ENCODE results near the gene CACNA1F. TPM values are rescaled to one million over a fixed set of nuclear protein-coding genes. Genes with fewer than 3 reads are reported as not detected.

Gene CACNA1F
- total and polyA plus RNA-seq, 9 of the 15 experiments (the other 6 are each of a cell fraction or from before 2014, with no cell fraction given) = under 0.01 to 0.41 (median 0.03) TPM; not detected in 3

- BruUV-seq (replicated peaks) = no TSS peak
- intact Hi-C loops (cut with micrococcal nuclease) = no loop called here
- FAIRE-seq = no peak
Measured at GRCh38 chrX:49221868-49222267, 11.3 kb downstream of the CACNA1F start.

More at GRCh38 chrX:49221868-49222267, 11.3 kb downstream of the CACNA1F start:
- in situ Hi-C loops (cut with MboI) = no loop called here
- Histone ChIP-seq H2AFZ (ENCODE audit: low read depth, low read length) (no peak overlapping the region), H3K27me3 (ENCODE audit: control insufficient read depth in 2 of 2, insufficient read depth in 2 of 2, low read length in 2 of 2) (peaks cover 3 to 26% of the 10 kb centered on the region in 2 experiments; a peak in 3 of 5 replicates), H3K4me3 (no peak overlapping the region), H3K79me2 (ENCODE audit: control insufficient read depth, insufficient read depth, low read length) (no peaks in the 10 kb centered on the region), H3K9me1 (ENCODE audit: control insufficient read depth, insufficient read depth, low read length) (no peaks in the 10 kb centered on the region), H3K36me3 (ENCODE audit: control insufficient read depth, insufficient read depth, low read length) (no peaks in the 10 kb centered on the region), H3K4me1 (replicated peaks in 1 of 2; ENCODE audit: control insufficient read depth in 2 of 2, insufficient read depth in 2 of 2, low read length in 2 of 2) (peaks cover 0 to 12% of the 10 kb centered on the region in 2 experiments; a peak in 2 of 5 replicates), H3K9me3 (replicated peaks; ENCODE audit: control insufficient read depth, insufficient read depth, low read depth, low read length) (no peaks in the 10 kb centered on the region), H4K20me1 (replicated peaks; ENCODE audit: control insufficient read depth, insufficient read depth, low read length) (no peaks in the 10 kb centered on the region), H3K27ac (ENCODE audit: extremely low read depth, low read depth, low read length) (no peak overlapping the region), H3K4me2 (ENCODE audit: insufficient read depth, low read length) (no peak overlapping the region), H3K9ac (ENCODE audit: insufficient read depth in 1 of 2, low read depth in 2 of 2, low read length in 2 of 2) (no peak overlapping the region)
- ChIA-PET CTCF (ENCODE audit: low intra/inter-chr PET ratio) (no interaction called here), POLR2A (interaction anchor here (0.9 kb wide), 1 partner anchor 13 kb away, joined by 3 read pairs; no protein-coding TSS in a partner anchor)
- ATAC-seq (no peak), DNase-seq (ENCODE audit: extremely low read depth in 1 of 4, low spot score in 3 of 4) (no peak)
- TF ChIP-seq FOSL1 (tag; conservative IDR thresholded peaks at IDR 0.05) = no peak
- no peak for TF ChIP-seq ZFP1 (CRISPR knock-in tag; IDR thresholded peaks at IDR 0.05)
- no peak for TF ChIP-seq THRA (IDR thresholded peaks at IDR 0.05)
- TF ChIP-seq CBX3 (IDR thresholded peaks at IDR 0.05; ENCODE audit: borderline replicate concordance in 1 of 2, low read length in 2 of 2) = no peak
- no peak for TF ChIP-seq CEBPB (tag; IDR thresholded peaks at IDR 0.05)
- no peak for TF ChIP-seq ZNF436 (CRISPR knock-in tag; IDR thresholded peaks at IDR 0.05)
- TF ChIP-seq ZBED1 (IDR thresholded peaks at IDR 0.05) = no peak
- 0% methylated on average over 1 of the region's 2 CpGs for WGBS (ENCODE audit: insufficient coverage, low coverage, missing lambda C conversion rate)
